ENCODE data around the gene CEP152.

The CEP152 gene

GRCh38 chr15:48775546-48775945, 35.3 kb downstream of the CEP152 start:
- in situ Hi-C loops (cut with MboI; ENCODE audit: low sequenced_read_pairs): no loop called here

DNA sequence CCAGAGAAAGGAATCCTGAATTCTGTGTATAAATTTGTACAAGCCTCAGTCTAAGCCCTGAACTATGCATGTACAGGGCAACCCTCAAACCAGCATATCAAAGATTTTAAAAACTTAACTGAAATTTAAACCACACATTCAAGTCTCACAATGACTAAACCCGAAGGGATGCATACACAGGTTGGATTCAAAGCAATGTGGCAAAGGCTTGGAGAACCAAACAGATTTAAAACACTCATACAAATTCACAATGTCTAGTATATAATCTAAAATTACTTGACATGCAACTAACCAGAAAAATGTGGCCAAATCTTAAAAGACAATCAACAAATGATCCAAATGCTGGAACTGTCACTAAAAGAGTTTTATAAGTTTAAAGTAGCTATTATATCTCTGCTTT, 36.4 kb downstream of the CEP152 start:
- in situ Hi-C loops (cut with MboI; ENCODE audit: low sequenced_read_pairs): no loop called here

GRCh38 chr15:48766196-48766595, 44.7 kb downstream of the CEP152 start:
- in situ Hi-C loops (cut with MboI; ENCODE audit: low sequenced_read_pairs): no loop called here

DNA sequence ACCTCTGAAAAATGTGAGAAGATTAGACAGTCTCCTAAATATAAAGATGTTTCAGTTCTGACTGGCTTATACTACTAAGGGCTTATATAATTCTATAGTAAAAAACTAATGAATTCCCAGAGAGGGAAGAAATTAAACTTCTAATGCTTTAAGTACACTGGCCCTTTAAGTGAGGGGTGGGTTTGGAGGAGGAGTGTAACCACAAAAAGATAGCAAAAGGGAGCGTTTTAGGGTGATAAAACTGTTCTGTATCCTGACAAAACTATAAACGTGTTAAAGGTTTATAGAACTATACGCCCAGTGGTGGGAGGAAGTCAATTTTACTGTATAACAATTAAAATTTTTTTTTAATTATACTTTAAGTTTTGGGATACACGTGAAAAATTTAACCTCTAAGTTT, 45.8 kb downstream of the CEP152 start:
- in situ Hi-C loops (cut with MboI; ENCODE audit: low sequenced_read_pairs): no loop called here

- in situ Hi-C loops (cut with MboI; ENCODE audit: low sequenced_read_pairs): no loop called here
Observed at GRCh38 chr15:48761393-48762158, 49.3 kb downstream of the CEP152 start.

DNA sequence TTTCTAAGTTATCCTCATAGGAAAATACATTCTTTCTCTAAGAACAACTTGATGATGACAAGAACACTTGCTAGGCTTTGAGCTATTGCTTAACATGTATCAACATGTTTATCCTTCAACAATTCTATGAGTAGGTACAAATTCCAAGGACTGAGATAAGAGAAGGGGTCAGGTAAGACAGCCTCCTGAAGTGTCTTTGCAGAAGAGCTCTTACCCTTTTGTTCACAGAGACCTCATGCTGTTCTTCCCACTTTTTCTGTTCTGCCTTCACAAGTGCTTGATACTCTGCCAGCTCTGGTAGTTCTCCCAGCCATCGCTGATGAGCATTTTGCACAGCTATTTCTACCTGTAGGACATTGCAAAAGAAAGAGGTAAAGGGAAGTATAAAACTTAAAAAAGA, 50.9 kb downstream of the CEP152 start:
- in situ Hi-C loops (cut with MboI; ENCODE audit: low sequenced_read_pairs): no loop called here

DNA sequence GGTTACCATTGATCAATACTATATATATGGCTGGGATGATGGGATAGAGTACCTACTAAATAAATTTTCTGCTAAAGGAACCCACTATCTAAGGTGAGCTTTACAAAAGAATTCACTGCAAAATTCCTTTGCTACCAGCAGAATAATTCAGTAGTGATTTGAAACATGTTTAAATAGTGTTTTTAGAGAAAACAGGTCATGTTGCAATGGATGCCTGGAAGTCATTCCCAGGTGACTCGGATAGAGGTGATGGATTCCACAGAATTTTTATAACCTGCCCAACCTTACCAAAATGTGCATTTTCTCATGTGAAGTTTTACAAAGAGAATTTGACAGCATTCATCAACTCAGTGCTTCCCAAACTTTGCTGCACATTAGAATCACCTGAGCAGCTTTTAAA, 53.2 kb downstream of the CEP152 start:
- in situ Hi-C loops (cut with MboI; ENCODE audit: low sequenced_read_pairs): no loop called here

DNA sequence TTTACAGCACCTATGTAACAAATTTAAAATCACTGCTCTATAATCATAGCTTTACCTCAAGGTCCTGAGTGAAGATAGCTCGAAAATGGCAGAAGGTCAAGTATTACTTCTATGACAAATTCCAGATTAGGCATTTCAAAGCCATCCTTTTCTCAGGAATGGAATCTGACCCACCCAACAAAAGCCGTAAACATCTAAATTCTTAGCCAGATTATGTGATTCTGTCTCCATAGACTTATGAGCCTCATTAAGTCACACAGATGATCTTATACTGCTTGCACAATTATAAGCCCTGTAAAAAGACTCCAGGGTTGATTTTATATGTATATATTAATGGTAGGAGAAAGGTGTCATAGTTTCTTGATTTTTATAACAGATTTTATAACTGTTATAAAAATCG, 56.9 kb downstream of the CEP152 start:
- in situ Hi-C loops (cut with MboI; ENCODE audit: low sequenced_read_pairs): no loop called here

GRCh38 chr15:48751595-48751994, 59.3 kb downstream of the CEP152 start:
- in situ Hi-C loops (cut with MboI; ENCODE audit: low sequenced_read_pairs): no loop called here

- in situ Hi-C loops (cut with MboI; ENCODE audit: low sequenced_read_pairs): no loop called here
Observed at GRCh38 chr15:48748535-48748934, 62.3 kb downstream of the CEP152 start.

DNA sequence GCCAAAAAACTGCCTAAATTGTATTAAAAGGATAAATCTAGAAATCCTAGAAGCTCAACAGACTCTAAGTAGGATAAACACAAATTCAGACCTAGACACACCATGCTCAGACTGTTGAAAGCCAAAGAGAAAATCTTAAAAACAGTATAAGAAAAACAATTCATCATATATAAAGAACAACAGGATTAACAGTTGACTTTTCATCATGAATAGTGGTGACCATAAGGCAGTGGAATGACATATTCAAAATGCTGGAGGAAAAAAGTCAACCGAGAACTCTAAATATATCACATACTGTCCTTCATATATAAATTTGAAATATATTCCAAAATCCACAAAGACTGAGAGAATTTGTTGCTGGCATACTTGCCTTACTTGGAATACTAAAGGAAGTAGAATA, 77.3 kb downstream of the CEP152 start:
- in situ Hi-C loops (cut with MboI; ENCODE audit: low sequenced_read_pairs): no loop called here

- in situ Hi-C loops (cut with MboI; ENCODE audit: low sequenced_read_pairs): no loop called here
Observed at GRCh38 chr15:48730506-48730905, 80.4 kb downstream of the CEP152 start.

- in situ Hi-C loops (cut with MboI; ENCODE audit: low sequenced_read_pairs): no loop called here
Observed at GRCh38 chr15:48723969-48724368, 86.9 kb downstream of the CEP152 start.

DNA sequence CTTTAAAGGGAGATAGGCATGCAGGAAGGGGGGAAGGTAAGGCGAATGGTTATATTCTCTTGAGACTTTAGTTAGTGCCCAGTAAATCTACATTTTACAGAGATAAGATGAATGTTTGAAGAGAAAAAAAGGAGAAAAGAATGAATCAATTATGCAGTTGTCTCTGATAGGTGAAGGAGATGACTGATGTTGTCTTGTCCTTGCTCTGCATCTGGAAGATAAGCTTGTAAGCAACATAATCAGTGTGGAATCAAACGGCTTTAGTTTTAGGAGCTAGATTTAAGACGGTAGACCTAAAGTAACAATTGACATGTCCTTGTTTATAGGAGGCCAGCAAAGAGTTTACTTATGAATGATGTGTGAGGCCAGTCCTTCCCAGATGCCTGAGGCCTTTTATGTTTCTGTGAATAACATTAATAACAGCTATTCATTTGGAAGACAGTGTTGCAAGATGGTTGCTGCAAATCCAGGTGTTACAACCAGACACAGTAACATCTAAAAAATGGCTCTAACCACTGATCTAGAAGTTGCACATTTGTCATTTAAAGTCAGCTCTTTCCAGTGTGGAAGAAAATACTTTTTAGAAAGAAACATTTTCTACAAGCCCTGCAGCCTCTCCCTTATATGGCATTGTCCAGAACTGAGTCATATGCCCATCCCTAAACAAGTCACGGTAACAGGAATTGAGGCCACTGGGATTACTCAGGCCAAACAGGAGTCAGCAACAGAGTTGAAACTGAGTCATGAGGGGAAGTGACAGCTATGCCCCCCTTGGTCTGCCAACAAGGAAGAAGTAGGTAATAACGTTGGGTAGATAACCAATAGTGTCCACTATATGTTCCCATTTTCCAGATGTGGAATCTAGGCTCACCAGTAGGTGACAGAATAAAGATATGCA, 87.9 kb downstream of the CEP152 start:
- in situ Hi-C loops (cut with MboI; ENCODE audit: low sequenced_read_pairs): no loop called here

DNA sequence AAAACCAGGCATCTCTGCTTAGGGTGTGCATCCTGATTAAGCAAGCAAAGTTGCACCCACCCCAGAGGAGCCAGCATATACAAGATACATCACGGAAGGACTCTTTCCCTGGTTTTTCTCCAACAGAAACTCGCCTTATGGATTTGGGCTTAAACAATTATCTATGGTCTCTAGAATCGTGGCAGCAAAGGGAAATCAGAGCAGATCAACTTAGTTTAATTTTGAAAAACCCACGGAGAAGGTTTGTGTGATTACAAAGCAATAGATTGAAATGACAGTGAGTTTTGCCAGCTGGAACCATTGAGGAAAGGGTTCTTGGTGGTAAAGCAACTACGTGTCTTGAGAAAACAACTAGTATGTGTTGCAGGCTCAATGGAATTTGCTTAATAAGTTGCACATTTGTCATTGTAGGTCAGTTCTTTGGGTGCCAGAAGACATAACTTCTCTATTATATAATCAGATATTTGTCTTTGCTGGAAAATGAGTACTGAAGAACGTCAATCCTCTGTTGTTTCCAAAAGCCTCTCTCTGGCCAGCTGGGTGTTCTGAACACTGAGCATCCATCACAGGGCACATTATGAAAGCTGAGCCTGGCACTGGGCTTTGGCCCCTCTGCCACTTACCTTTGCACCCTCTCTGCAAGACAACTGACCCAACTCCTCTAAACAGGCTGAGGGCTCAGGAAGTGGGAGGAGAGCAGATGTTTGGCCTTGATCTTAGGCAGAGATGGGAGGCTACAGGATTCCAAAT, 89.6 kb downstream of the CEP152 start:
- in situ Hi-C loops (cut with MboI; ENCODE audit: low sequenced_read_pairs): no loop called here

DNA sequence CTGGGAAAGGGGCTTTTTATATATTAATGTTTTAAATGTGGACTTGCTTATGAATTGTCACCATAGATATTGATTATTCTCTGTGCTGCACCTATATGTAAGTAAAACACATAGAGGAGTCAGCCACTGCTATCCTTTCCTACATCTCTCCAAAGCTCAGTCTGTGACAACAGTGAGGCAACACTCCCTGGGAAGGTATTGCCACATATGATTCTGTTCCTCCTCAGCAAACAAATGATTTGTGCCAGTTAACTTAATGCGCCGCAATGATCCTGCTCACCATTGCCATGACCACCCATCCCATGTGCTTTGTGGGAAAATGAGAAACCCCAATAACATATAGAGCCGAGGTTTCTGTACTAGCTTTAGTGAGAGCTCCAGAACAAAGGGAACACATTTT, 90.2 kb downstream of the CEP152 start:
- in situ Hi-C loops (cut with MboI; ENCODE audit: low sequenced_read_pairs): no loop called here

DNA sequence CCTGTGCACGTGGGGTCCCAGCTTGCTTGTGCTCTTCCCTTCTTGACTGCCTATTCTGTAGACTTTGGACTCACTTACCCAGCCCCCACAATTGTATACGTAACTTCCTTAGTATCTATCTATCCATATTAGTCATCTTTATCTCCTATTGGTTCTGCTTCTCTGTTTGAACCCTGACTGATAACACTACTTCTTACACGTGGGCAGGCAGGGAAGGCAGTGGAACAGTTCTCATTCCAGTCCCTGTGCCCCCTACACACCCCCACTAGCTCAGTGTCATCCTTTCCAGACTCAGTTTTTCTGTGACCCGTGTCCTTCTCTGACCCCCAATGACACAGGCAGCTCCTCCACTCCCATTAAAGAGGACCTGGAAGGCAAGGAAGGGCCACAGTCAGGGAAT, 91.2 kb downstream of the CEP152 start:
- in situ Hi-C loops (cut with MboI; ENCODE audit: low sequenced_read_pairs): no loop called here

DNA sequence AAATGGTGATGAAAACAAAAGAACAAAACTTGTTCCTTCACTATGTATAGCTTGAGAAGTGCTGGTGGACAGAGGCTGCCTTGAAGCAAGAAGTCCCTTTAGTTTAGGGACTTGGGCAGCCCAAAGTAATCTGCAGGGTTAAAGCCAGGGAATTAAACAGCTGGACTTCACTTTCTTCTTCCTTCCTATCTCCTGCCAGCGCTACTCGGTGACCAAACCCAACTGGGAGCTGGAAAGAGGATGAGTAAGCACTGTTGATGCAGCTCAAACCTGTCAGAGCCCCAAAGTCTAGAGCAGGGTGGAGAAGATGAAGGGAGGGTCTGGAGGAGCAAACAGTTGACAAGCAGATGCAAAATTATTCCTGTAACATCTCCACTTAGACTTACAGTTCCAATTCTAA, 92.2 kb downstream of the CEP152 start:
- in situ Hi-C loops (cut with MboI; ENCODE audit: low sequenced_read_pairs): no loop called here

- in situ Hi-C loops (cut with MboI; ENCODE audit: low sequenced_read_pairs): no loop called here
Observed at GRCh38 chr15:48717458-48717857, 93.4 kb downstream of the CEP152 start.

- in situ Hi-C loops (cut with MboI; ENCODE audit: low sequenced_read_pairs): no loop called here
Observed at GRCh38 chr15:48712546-48712945, 98.3 kb downstream of the CEP152 start.

GRCh38 chr15:48710952-48711495, 99.8 kb downstream of the CEP152 start:
- in situ Hi-C loops (cut with MboI; ENCODE audit: low sequenced_read_pairs): no loop called here
